Sigmoid colon (tissue), 7 donors: ENCODE results near the gene ADD3. TPM values are rescaled to one million over a fixed set of nuclear protein-coding genes. Genes with fewer than 3 reads are reported as not detected.

ENCODE experiments used
- DNase-seq: peaks from one replicate; pipeline ENCODE4 v3.0.0-alpha.2; 2019
- H3K27ac ChIP-seq, 4 donors: fragments of 200-600 bp; sonication (generic); one replicate each; pipeline ENCODE4 v1.5.1; 2016 to 2019; ENCODE audit warnings: mild to moderate bottlenecking in 1 of 4
- H3K27me3 ChIP-seq, 3 donors: fragments of 200-600 bp; sonication (generic); one replicate each; pipeline ENCODE4 v1.5.1; 2019; ENCODE audit warnings: mild to moderate bottlenecking in 1 of 3
- H3K36me3 ChIP-seq, 4 donors: fragments of 200-600 bp; sonication (generic); one replicate each; pipeline ENCODE4 v1.5.1; 2016 to 2019
- H3K4me1 ChIP-seq, 4 donors: fragments of 200-600 bp; sonication (generic); one replicate each; pipeline ENCODE4 v1.5.1; 2017 to 2019
- H3K4me3 ChIP-seq, 4 donors: fragments of 200-600 bp; sonication (generic); one replicate each; pipeline ENCODE4 v1.5.1; 2017 to 2019; ENCODE audit warnings: mild to moderate bottlenecking in 2 of 4, moderate library complexity in 1 of 4
- H3K9me3 ChIP-seq, 4 donors: fragments of 200-600 bp in 3 of 4; sonication (generic) in 3 of 4; one replicate each; pipeline versions ENCODE4 v1.5.1 to v1.6.1; 2013 to 2019
- EP300 ChIP-seq, 4 donors: sonication (generic); formaldehyde crosslinking; IDR thresholded peaks; one replicate each; pipeline ENCODE4 v1.6.1; 2017; ENCODE audit warnings: antibody characterized with exemption in 4 of 4
- POLR2A ChIP-seq, 2 donors: fragments of 450-650 bp; IDR thresholded peaks; one replicate each; pipeline ENCODE4 v1.6.1; 2016; ENCODE audit warnings: antibody characterized with exemption in 2 of 2, mild to moderate bottlenecking in 2 of 2, moderate library complexity in 2 of 2
- POLR2AphosphoS5 ChIP-seq, 4 donors: sonication (generic); formaldehyde crosslinking; IDR thresholded peaks; one replicate each; pipeline ENCODE4 v1.6.1; 2017; ENCODE audit warnings: antibody characterized with exemption in 4 of 4
- WGBS, 2 donors: extraction: QIAGEN DNeasy Blood & Tissue Kit; methylation state at CpG; one replicate each; pipeline ENCODE4 v1.1.7; 2013; 5-methylcytosine and 5-hydroxymethylcytosine counted together
- intact Hi-C: fragments of 100-400 bp; cut with DNase I; formaldehyde crosslinking; loops from one replicate; pipeline ENCODE4 v1.15.1; 2023
- polyA plus RNA-seq, 3 donors: library from polyadenylated mRNA; stranded (reverse); fragments of 200-250 nt; gene quantifications; one replicate each; pipeline ENCODE4 v1.2.3, GENCODE V29; 2013
- total RNA-seq, 4 donors: library from RNA; depleted of rRNA; stranded (reverse); fragments of >200 nt; gene quantifications; one replicate each; pipeline ENCODE4 v1.1.0, GENCODE V29; 2016
- TF ChIP-seq, protein P1 (sequence below), 4 experiments: fragments of 450-650 bp in 3 of 4; fragments of 200-600 bp in 1 of 4; IDR thresholded peaks; one replicate each; pipeline ENCODE4 v1.5.1; 2016 to 2019; ENCODE audit warnings: antibody characterized with exemption in 4 of 4, mild to moderate bottlenecking in 3 of 4, moderate library complexity in 2 of 4
- donor health status: healthy with polysubstance abuse.
- donor health status: Bipolar disorder and iron deficiency.
- donor health status: healthy.

Gene ADD3
- total and polyA plus RNA-seq, 7 donors = 29.6 to 145 (median 91.2) TPM

GRCh38 chr10:110170142-110170971, 162.6 kb downstream of the ADD3 start:
- Histone ChIP-seq H3K4me3 (no peak overlapping the region), H3K27me3 (peaks cover 0 to 74% (median 15%) of the 10 kb centered on the region in 3 donors), H3K4me1 (peaks cover 0 to 11% (median 0%) of the 10 kb centered on the region in 4 donors), H3K27ac (no peak overlapping the region), H3K9me3 (no peaks in the 10 kb centered on the region), H3K36me3 (no peaks in the 10 kb centered on the region)
- TF ChIP-seq POLR2A (IDR thresholded peaks at IDR 0.05) = no peak
- no peak for TF ChIP-seq EP300 (IDR thresholded peaks at IDR 0.05)
- no peak for TF ChIP-seq POLR2AphosphoS5 (IDR thresholded peaks at IDR 0.05)
- TF ChIP-seq, protein P1, sequence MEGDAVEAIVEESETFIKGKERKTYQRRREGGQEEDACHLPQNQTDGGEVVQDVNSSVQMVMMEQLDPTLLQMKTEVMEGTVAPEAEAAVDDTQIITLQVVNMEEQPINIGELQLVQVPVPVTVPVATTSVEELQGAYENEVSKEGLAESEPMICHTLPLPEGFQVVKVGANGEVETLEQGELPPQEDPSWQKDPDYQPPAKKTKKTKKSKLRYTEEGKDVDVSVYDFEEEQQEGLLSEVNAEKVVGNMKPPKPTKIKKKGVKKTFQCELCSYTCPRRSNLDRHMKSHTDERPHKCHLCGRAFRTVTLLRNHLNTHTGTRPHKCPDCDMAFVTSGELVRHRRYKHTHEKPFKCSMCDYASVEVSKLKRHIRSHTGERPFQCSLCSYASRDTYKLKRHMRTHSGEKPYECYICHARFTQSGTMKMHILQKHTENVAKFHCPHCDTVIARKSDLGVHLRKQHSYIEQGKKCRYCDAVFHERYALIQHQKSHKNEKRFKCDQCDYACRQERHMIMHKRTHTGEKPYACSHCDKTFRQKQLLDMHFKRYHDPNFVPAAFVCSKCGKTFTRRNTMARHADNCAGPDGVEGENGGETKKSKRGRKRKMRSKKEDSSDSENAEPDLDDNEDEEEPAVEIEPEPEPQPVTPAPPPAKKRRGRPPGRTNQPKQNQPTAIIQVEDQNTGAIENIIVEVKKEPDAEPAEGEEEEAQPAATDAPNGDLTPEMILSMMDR (IDR thresholded peaks at IDR 0.05) = no peak
- DNase-seq = no peak
- WGBS, 2 donors = 12% methylated on average over 13 of the region's 13 CpGs
- intact Hi-C loops = no loop called here

DNA sequence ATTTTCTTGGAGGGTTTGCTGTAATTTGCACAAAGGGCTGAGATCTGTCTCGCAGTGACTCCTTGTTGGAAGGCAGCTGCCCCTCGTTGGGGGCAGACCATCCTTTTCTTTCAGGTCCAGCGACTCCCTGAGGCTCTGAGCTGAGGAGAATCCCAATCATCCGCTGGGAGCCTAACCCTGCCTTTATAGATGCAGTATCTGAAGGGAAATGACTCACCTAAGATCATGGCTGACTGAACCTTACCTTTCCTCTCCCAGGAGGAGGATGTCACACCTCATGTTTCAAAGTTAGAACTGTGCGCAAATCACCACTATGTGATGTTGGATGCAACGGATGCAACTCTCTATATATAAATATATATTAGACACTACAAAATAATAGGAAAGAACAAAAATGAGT, 163.2 kb downstream of the ADD3 start:
- Histone ChIP-seq H3K27me3 (peaks cover 0 to 67% (median 12%) of the 10 kb centered on the region in 3 donors), H3K9me3 (no peaks in the 10 kb centered on the region), H3K36me3 (no peaks in the 10 kb centered on the region), H3K4me3 (no peak overlapping the region), H3K4me1 (peaks cover 0 to 11% (median 0%) of the 10 kb centered on the region in 4 donors), H3K27ac (no peak overlapping the region)
- 59 to 68% methylated on average over 6 of the region's 6 CpGs for WGBS, 2 donors
- no peak for DNase-seq
- no peak for TF ChIP-seq POLR2A (IDR thresholded peaks at IDR 0.05)
- TF ChIP-seq POLR2AphosphoS5 (IDR thresholded peaks at IDR 0.05) = no peak
- TF ChIP-seq, protein P1 (IDR thresholded peaks at IDR 0.05) = no peak
- no peak for TF ChIP-seq EP300 (IDR thresholded peaks at IDR 0.05)
- intact Hi-C loops = no loop called here

DNA sequence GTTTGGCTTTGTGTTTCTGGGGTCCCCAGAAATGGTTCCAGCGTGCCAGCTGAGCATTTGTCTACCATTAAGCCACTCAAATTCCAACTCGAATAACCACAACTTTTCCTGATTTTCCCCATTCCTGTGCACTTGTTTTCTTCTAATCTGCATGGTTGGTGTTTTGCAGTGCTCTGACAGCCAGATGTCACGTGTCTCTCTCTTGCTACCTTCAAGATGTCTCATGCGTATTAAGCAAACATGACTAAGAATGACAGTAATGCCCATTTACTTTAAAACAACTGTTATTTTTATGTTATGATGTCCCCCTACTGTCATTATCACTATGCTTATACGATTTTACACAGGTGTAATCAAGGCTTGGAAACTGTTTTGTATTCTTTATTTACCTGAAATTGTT, 164.4 kb downstream of the ADD3 start:
- 78 to 80% methylated on average over 5 of the region's 5 CpGs for WGBS, 2 donors
- H3K36me3 ChIP-seq = no peaks in the 10 kb centered on the region
- H3K27me3 ChIP-seq = peaks cover 0 to 56% (median 2%) of the 10 kb centered on the region in 3 donors
- DNase-seq = no peak
- H3K9me3 ChIP-seq = no peaks in the 10 kb centered on the region
- H3K4me1 ChIP-seq = peaks cover 0 to 11% (median 0%) of the 10 kb centered on the region in 4 donors
- H3K27ac ChIP-seq = no peak overlapping the region
- no peak for TF ChIP-seq POLR2AphosphoS5 (IDR thresholded peaks at IDR 0.05)
- TF ChIP-seq EP300 (IDR thresholded peaks at IDR 0.05) = no peak
- no peak for TF ChIP-seq POLR2A (IDR thresholded peaks at IDR 0.05)
- TF ChIP-seq, protein P1 (IDR thresholded peaks at IDR 0.05) = no peak
- intact Hi-C loops = no loop called here
- no peak overlapping the region for H3K4me3 ChIP-seq

DNA sequence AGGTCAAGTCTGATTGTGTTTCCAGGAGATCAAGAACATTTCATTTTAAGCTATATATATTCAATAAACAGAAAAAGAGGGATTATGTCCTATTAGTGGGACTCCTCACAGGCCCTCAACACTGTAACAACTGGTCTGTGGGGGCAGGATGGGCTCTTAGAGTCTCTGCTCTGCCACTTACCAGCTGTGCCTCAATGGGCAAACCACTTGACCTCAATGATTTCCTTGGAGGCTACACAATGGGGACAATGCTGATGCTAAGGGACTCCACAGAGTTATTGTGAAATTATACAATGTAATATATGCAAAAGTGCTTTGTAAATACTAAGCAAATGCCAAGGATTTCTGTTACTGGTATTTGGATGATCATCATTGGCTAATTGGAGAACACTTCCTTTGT, 166.4 kb downstream of the ADD3 start:
- no peaks in the 10 kb centered on the region for H3K36me3 ChIP-seq
- TF ChIP-seq, protein P1 (IDR thresholded peaks at IDR 0.05) = no peak
- no peak for TF ChIP-seq EP300 (IDR thresholded peaks at IDR 0.05)
- no peak for TF ChIP-seq POLR2A (IDR thresholded peaks at IDR 0.05)
- no peak for TF ChIP-seq POLR2AphosphoS5 (IDR thresholded peaks at IDR 0.05)
- no peak for DNase-seq
- H3K4me3 ChIP-seq = no peak overlapping the region
- no peak overlapping the region for H3K27ac ChIP-seq
- H3K4me1 ChIP-seq = peaks cover 0 to 4% (median 0%) of the 10 kb centered on the region in 4 donors
- intact Hi-C loops = no loop called here
- H3K27me3 ChIP-seq = peaks cover 0 to 35% (median 0%) of the 10 kb centered on the region in 3 donors
- H3K9me3 ChIP-seq = no peaks in the 10 kb centered on the region
